ENCODE results near the gene CNTN4.

CNTN4 gene

GRCh38 chr3:2853651-2854050 lies 755.0 kb downstream of the CNTN4 start:
- H3K4me3 ChIP-seq (ENCODE audit: control insufficient read depth, low read depth, low read length): no peak overlapping the region
- no peak for DNase-seq (ENCODE audit: low read depth)
- TF ChIP-seq, protein P1, sequence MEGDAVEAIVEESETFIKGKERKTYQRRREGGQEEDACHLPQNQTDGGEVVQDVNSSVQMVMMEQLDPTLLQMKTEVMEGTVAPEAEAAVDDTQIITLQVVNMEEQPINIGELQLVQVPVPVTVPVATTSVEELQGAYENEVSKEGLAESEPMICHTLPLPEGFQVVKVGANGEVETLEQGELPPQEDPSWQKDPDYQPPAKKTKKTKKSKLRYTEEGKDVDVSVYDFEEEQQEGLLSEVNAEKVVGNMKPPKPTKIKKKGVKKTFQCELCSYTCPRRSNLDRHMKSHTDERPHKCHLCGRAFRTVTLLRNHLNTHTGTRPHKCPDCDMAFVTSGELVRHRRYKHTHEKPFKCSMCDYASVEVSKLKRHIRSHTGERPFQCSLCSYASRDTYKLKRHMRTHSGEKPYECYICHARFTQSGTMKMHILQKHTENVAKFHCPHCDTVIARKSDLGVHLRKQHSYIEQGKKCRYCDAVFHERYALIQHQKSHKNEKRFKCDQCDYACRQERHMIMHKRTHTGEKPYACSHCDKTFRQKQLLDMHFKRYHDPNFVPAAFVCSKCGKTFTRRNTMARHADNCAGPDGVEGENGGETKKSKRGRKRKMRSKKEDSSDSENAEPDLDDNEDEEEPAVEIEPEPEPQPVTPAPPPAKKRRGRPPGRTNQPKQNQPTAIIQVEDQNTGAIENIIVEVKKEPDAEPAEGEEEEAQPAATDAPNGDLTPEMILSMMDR (conservative IDR thresholded peaks at IDR 0.05; ENCODE audit: control insufficient read depth, insufficient read depth, low read depth, low read length): no peak

GRCh38 chr3:2856138-2857133 lies 757.8 kb downstream of the CNTN4 start:
- H3K4me3 ChIP-seq (ENCODE audit: control insufficient read depth, low read depth, low read length): no peak overlapping the region
- TF ChIP-seq, protein P1 (conservative IDR thresholded peaks at IDR 0.05; ENCODE audit: control insufficient read depth, insufficient read depth, low read depth, low read length): no peak
- DNase-seq (ENCODE audit: low read depth): no peak

DNA sequence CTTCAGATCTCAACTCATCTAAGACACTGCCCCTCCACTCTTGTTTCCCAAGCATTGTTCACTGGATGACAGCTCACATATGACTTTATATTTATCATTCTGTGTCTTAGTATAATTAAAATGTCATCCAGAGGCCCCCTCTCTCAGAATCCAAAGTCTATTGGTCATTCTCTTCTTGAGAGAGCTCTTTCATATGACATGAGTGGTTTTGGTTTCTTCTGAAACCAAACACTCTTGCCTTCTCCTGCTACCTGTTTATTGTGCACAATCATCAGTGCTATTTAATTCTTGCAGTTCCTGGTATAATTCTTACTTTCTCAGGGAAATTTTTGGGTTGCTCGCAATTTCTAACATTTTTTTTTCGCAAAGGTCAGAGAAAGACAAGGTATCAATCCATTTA lies 762.0 kb downstream of the CNTN4 start:
- no peak for DNase-seq (ENCODE audit: low read depth)
- H3K4me3 ChIP-seq (ENCODE audit: control insufficient read depth, low read depth, low read length): no peak overlapping the region
- TF ChIP-seq, protein P1 (conservative IDR thresholded peaks at IDR 0.05; ENCODE audit: control insufficient read depth, insufficient read depth, low read depth, low read length): no peak

DNA sequence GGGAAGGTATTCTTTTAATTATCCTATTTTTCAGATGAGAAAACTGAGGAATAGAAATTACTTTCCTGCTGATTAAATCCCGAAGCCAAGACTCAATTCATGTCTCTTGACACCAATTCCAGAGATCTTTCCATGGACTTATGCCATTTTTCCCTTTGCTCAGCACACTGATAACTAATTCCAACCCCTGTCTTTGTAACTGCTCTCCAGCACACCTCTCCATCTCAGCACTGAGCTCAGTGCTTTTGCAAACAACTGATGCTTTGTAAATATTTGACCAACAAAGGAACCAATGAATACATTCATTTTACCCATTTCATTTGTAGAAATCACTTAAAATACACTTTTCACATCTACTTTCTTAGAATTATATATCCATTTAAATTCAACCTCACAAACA lies 762.5 kb downstream of the CNTN4 start:
- DNase-seq (ENCODE audit: low read depth): no peak
- TF ChIP-seq, protein P1 (conservative IDR thresholded peaks at IDR 0.05; ENCODE audit: control insufficient read depth, insufficient read depth, low read depth, low read length): no peak
- no peak overlapping the region for H3K4me3 ChIP-seq (ENCODE audit: control insufficient read depth, low read depth, low read length)

DNA sequence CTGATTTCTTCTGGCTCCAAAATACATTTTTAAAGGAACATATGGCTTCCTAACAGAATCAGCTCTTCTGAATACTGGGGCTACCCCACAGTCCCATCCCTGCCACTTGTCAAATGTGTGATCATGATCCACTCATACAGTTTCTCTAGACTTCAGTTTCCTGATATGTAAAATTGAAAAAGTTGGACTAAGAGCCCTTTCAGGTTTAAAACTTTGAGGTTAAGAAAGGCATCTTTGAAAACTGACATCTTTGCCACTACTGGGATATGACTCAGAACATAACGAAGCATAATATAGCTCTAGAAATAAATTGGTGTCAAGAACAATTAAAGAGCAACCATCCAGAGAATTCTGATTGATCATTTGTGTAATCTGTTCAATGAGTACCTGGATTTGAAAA lies 763.3 kb downstream of the CNTN4 start:
- DNase-seq (ENCODE audit: low read depth): no peak
- H3K4me3 ChIP-seq (ENCODE audit: control insufficient read depth, low read depth, low read length): no peak overlapping the region
- TF ChIP-seq, protein P1 (conservative IDR thresholded peaks at IDR 0.05; ENCODE audit: control insufficient read depth, insufficient read depth, low read depth, low read length): no peak

DNA sequence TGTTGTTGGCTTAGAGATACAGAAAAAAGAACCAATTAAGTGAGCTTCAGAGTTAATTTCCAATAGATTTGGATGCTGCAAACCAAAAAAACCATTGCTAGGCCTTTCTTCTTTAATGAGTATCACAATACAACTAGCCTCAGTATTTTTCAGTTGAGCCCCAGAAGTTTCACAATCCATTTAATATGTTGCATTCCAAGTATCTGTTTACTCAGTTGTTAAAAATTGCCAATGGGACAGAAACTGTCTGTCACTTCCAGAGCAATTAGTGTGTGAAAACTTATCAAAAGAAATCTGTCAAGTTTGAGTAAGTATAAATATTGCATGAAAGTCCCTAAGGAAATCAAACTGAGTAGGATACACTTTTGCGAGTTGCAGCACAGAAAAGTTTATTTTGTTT lies 763.7 kb downstream of the CNTN4 start:
- DNase-seq (ENCODE audit: low read depth): no peak
- TF ChIP-seq, protein P1 (conservative IDR thresholded peaks at IDR 0.05; ENCODE audit: control insufficient read depth, insufficient read depth, low read depth, low read length): no peak
- H3K4me3 ChIP-seq (ENCODE audit: control insufficient read depth, low read depth, low read length): no peak overlapping the region
